GM10248 (cell line): Measurements from ENCODE around the gene PBX1.

ENCODE experiments used
- CTCF ChIA-PET: fragments of 300-600 bp; sonication (Branson Sonifier 250); formaldehyde crosslinking; extraction: SDS; loops from one replicate; lab custom pipeline; 2021; ENCODE audit warnings: antibody characterized with exemption; lab: Yijun Ruan, JAX
- POLR2A ChIA-PET: fragments of 350-650 bp; sonication (Branson Sonifier 250); formaldehyde crosslinking; extraction: SDS; loops from one replicate; lab custom pipeline; 2020; ENCODE audit warnings: antibody characterized with exemption; lab: Yijun Ruan, JAX
- DNase-seq: peaks from one replicate; pipeline ENCODE4 v3.0.0; 2012; ENCODE audit errors: extremely low spot score
- CTCF ChIP-seq: IDR thresholded peaks from 2 replicates; pipeline ENCODE4 v1.5.1; 2012; ENCODE audit warnings: mild to moderate bottlenecking, low read depth; ENCODE audit errors: extremely low read depth, missing control alignments, control extremely low read depth

PBX1 gene

GRCh38 chr1:164559342-164560051 is 513 bp downstream of the PBX1 start:
- no peak for DNase-seq
- ChIA-PET CTCF (interaction anchor here (0.7 to 1.5 kb wide), 2 partner anchors 10 to 228 kb away, joined by 3 to 4 read pairs; no protein-coding TSS in a partner anchor), POLR2A (no interaction called here)
- TF ChIP-seq CTCF: no peak

GRCh38 chr1:164560121-164560541 is 1.1 kb downstream of the PBX1 start:
- POLR2A ChIA-PET: no interaction called here
- DNase-seq: no peak
- CTCF ChIA-PET: no interaction called here
- TF ChIP-seq CTCF: no peak

- no peak for TF ChIP-seq CTCF
- DNase-seq: no peak
- CTCF ChIA-PET: no interaction called here
- POLR2A ChIA-PET: no interaction called here
These were observed 1.6 kb downstream of the PBX1 start for GRCh38 chr1:164560556-164560955.

- POLR2A ChIA-PET: no interaction called here
- DNase-seq: no peak
These were observed 2.0 kb downstream of the PBX1 start for GRCh38 chr1:164561007-164561406.

GRCh38 chr1:164561472-164561871 is 2.5 kb downstream of the PBX1 start:
- DNase-seq: no peak
- ChIA-PET POLR2A (no interaction called here), CTCF (no interaction called here)
- no peak for TF ChIP-seq CTCF

More at GRCh38 chr1:164561007-164561406, 2.0 kb downstream of the PBX1 start:
- TF ChIP-seq CTCF: no peak
- CTCF ChIA-PET: no interaction called here

- CTCF ChIA-PET: no interaction called here
- POLR2A ChIA-PET: no interaction called here
- TF ChIP-seq CTCF: no peak
- no peak for DNase-seq
These were observed 3.1 kb downstream of the PBX1 start for GRCh38 chr1:164562061-164562460.
